ENCODE data around the gene C12orf57. TPM values are rescaled to one million over a fixed set of nuclear protein-coding genes. Genes with fewer than 3 reads are reported as not detected.

C12orf57 gene
- total and polyA plus RNA-seq, 10 of the 15 experiments (the other 5 are each of a cell fraction or from before 2014, with no cell fraction given) = 64.5 to 377 (median 211) TPM

DNA sequence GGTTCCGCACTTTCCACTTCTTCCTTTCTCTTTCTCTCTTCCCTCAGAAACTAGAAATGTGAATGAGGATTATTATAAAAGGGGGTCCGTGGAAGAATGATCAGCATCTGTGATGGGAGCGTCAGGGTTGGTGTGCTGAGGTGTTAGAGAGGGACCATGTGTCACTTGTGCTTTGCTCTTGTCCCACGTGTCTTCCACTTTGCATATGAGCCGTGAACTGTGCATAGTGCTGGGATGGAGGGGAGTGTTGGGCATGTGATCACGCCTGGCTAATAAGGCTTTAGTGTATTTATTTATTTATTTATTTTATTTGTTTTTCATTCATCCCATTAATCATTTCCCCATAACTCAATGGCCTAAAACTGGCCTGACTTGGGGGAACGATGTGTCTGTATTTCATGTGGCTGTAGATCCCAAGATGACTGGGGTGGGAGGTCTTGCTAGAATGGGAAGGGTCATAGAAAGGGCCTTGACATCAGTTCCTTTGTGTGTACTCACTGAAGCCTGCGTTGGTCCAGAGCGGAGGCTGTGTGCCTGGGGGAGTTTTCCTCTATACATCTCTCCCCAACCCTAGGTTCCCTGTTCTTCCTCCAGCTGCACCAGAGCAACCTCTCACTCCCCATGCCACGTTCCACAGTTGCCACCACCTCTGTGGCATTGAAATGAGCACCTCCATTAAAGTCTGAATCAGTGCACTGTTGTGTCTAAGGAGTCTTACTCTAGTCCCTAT is 20.7 kb upstream of the C12orf57 start:
- intact Hi-C loops (cut with micrococcal nuclease; ENCODE audit: unreplicated experiment) (loop anchor here (5.0 kb wide), 2 partner anchors 169 to 189 kb away; partner anchors contain the start of gene C1R), in situ Hi-C loops (cut with MboI) (no loop called here)
- H3K4me3 ChIP-seq = no peak overlapping the region
- RAD21 ChIA-PET (ENCODE audit: unreplicated experiment) = interaction anchor here (1.1 to 4.6 kb wide), 6 partner anchors 15 to 189 kb away, joined by 3 to 45 read pairs (median 12); partner anchors contain the start of genes C12orf57 and RNU7-1
- peaks cover 0 to 8% of the 10 kb centered on the region in 2 experiments; a peak in 2 of 4 replicates for H3K36me3 ChIP-seq (ENCODE audit: control insufficient read depth in 2 of 2, insufficient read depth in 2 of 2, low read length in 1 of 2)
- DNase-seq (ENCODE audit: low read depth, low spot score) (no peak), FAIRE-seq (peak; percentile 79), ATAC-seq (peak; percentile 30; the same call in 2 of the 3 replicates)
- CTCF ChIA-PET = interaction anchor here (1.0 to 6.2 kb wide), 23 partner anchors 9 to 187 kb away, joined by 3 to 111 read pairs (median 10); partner anchors contain the start of genes C12orf57, C1RL, ENO2 and LRRC23
- H3K4me1 ChIP-seq (ENCODE audit: control insufficient read depth, insufficient read depth, low read length) = peaks cover 48% of the 10 kb centered on the region
- H3K79me2 ChIP-seq (ENCODE audit: control insufficient read depth, insufficient read depth, low read length) = peaks cover 14% of the 10 kb centered on the region
- H2AFZ ChIP-seq (ENCODE audit: control insufficient read depth, low read depth, low read length) = no peak overlapping the region; the same call in 1 of the 2 replicates
- TSS peak; percentile 95 for BruUV-seq (replicated peaks)
- H3K27me3 ChIP-seq (replicated peaks in 1 of 2; ENCODE audit: control insufficient read depth in 2 of 2, insufficient read depth in 2 of 2, low read length in 1 of 2) = no peaks in the 10 kb centered on the region
- 57% methylated on average over 10 of the region's 10 CpGs for WGBS (ENCODE audit: insufficient coverage, insufficient replicate concordance, low lambda C conversion rate, missing lambda C conversion rate)
- H3K9ac ChIP-seq (ENCODE audit: control insufficient read depth, insufficient read depth, low read length) = peak overlapping the region; percentile 27; the same call in 1 of the 2 replicates
- no peaks in the 10 kb centered on the region for H3K9me3 ChIP-seq (replicated peaks; ENCODE audit: control insufficient read depth, insufficient read depth, low read length)
- H3K27ac ChIP-seq (ENCODE audit: control insufficient read depth, insufficient read depth) = peak overlapping the region; percentile 36
- H3K4me2 ChIP-seq (ENCODE audit: control insufficient read depth, insufficient read depth) = peak overlapping the region; percentile 36
- POLR2A ChIA-PET = interaction anchor here (0.6 to 4.8 kb wide), 5 partner anchors 9 to 32 kb away, joined by 3 to 28 read pairs (median 5); partner anchors contain the start of genes C12orf57 and RNU7-1
- SMC1A ChIA-PET (ENCODE audit: uncharacterized antibody, unreplicated experiment) = interaction anchor here (0.8 to 3.9 kb wide), 8 partner anchors 15 to 95 kb away, joined by 3 to 29 read pairs (median 6); partner anchors contain the start of genes C12orf57, LPCAT3, RNU7-1 and SPSB2
- H4K20me1 ChIP-seq (ENCODE audit: control insufficient read depth, insufficient read depth) = no peaks in the 10 kb centered on the region
- TF ChIP-seq RAD51 (IDR thresholded peaks at IDR 0.05) (peak; percentile 81), HDGF (IDR thresholded peaks at IDR 0.05) (0 out of 2 replicates have a peak, but pooled peaks have one; percentile 11), ELK1 (IDR thresholded peaks at IDR 0.05; ENCODE audit: low read depth, low read length) (no peak), POLR2A (IDR thresholded peaks at IDR 0.05; ENCODE audit: low read depth, low read length) (peak; percentile 38; the same call in 1 of the 2 replicates), USF2 (IDR thresholded peaks at IDR 0.05; ENCODE audit: borderline replicate concordance, low read depth, low read length) (peak; percentile 34; the same call in 1 of the 2 replicates), CBFB (IDR thresholded peaks at IDR 0.05; ENCODE audit: low read depth) (no peak), POU2F2 (IDR thresholded peaks at IDR 0.05; ENCODE audit: borderline replicate concordance, low read depth, low read length) (peak; percentile 86; the same call in 2 of the 3 replicates), STAT1 (conservative IDR thresholded peaks at IDR 0.05) (no peak), MEF2B (IDR thresholded peaks at IDR 0.05; ENCODE audit: partially characterized antibody, poor library complexity, severe bottlenecking) (peak; percentile 27), ATF7 (IDR thresholded peaks at IDR 0.05; ENCODE audit: low read depth) (no peak), SUPT20H (IDR thresholded peaks at IDR 0.05; ENCODE audit: borderline replicate concordance, control insufficient read depth, low read depth, low read length) (no peak), MTA3 (IDR thresholded peaks at IDR 0.05; ENCODE audit: borderline replicate concordance, low read length) (peak; percentile 23; the same call in 1 of the 2 replicates), RBBP5 (conservative IDR thresholded peaks at IDR 0.05) (no peak)
- TF ChIP-seq, protein P1, sequence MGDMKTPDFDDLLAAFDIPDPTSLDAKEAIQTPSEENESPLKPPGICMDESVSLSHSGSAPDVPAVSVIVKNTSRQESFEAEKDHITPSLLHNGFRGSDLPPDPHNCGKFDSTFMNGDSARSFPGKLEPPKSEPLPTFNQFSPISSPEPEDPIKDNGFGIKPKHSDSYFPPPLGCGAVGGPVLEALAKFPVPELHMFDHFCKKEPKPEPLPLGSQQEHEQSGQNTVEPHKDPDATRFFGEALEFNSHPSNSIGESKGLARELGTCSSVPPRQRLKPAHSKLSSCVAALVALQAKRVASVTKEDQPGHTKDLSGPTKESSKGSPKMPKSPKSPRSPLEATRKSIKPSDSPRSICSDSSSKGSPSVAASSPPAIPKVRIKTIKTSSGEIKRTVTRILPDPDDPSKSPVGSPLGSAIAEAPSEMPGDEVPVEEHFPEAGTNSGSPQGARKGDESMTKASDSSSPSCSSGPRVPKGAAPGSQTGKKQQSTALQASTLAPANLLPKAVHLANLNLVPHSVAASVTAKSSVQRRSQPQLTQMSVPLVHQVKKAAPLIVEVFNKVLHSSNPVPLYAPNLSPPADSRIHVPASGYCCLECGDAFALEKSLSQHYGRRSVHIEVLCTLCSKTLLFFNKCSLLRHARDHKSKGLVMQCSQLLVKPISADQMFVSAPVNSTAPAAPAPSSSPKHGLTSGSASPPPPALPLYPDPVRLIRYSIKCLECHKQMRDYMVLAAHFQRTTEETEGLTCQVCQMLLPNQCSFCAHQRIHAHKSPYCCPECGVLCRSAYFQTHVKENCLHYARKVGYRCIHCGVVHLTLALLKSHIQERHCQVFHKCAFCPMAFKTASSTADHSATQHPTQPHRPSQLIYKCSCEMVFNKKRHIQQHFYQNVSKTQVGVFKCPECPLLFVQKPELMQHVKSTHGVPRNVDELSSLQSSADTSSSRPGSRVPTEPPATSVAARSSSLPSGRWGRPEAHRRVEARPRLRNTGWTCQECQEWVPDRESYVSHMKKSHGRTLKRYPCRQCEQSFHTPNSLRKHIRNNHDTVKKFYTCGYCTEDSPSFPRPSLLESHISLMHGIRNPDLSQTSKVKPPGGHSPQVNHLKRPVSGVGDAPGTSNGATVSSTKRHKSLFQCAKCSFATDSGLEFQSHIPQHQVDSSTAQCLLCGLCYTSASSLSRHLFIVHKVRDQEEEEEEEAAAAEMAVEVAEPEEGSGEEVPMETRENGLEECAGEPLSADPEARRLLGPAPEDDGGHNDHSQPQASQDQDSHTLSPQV (IDR thresholded peaks at IDR 0.05) = no peak
- TF ChIP-seq, protein P2, sequence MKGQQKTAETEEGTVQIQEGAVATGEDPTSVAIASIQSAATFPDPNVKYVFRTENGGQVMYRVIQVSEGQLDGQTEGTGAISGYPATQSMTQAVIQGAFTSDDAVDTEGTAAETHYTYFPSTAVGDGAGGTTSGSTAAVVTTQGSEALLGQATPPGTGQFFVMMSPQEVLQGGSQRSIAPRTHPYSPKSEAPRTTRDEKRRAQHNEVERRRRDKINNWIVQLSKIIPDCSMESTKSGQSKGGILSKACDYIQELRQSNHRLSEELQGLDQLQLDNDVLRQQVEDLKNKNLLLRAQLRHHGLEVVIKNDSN (IDR thresholded peaks at IDR 0.05; ENCODE audit: borderline replicate concordance, extremely low read length, insufficient read depth, low read depth, low read length) = peak; percentile 72

All from GM12878 (cell line).